Middle frontal gyrus (tissue), 1 donor: ENCODE results near the gene SLC1A2.
"Not testable (repeated sequence)": the region's sequence is repeated elsewhere in the genome, so short reads cannot be mapped to it uniquely, and the experiment has no call there.

Experiments
- DNase-seq: peaks from one replicate; pipeline ENCODE4 v3.0.0-alpha.2; 2015; ENCODE audit warnings: low spot score; ENCODE audit errors: extremely low spot score

SLC1A2 gene

DNA sequence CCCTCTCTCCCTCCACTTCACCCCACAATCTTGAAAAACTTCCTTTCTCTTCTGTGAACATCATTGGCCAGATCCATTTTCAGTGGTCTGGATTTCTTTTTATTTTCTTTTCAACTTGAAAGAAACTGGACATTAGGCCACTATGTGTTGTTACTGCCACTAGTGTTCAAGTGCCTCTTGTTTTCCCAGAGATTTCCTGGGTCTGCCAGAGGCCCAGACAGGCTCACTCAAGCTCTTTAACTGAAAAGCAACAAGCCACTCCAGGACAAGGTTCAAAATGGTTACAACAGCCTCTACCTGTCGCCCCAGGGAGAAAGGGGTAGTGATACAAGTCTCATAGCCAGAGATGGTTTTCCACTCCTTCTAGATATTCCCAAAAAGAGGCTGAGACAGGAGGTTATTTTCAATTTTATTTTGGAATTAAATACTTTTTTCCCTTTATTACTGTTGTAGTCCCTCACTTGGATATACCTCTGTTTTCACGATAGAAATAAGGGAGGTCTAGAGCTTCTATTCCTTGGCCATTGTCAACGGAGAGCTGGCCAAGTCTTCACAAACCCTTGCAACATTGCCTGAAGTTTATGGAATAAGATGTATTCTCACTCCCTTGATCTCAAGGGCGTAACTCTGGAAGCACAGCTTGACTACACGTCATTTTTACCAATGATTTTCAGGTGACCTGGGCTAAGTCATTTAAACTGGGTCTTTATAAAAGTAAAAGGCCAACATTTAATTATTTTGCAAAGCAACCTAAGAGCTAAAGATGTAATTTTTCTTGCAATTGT lies 188.1 kb downstream of the SLC1A2 start:
- DNase-seq = no peak

- no peak for DNase-seq
Observed at GRCh38 chr11:35230388-35230787, 189.0 kb downstream of the SLC1A2 start.

- no peak for DNase-seq
Observed at GRCh38 chr11:35228328-35228725, 191.0 kb downstream of the SLC1A2 start.

DNA sequence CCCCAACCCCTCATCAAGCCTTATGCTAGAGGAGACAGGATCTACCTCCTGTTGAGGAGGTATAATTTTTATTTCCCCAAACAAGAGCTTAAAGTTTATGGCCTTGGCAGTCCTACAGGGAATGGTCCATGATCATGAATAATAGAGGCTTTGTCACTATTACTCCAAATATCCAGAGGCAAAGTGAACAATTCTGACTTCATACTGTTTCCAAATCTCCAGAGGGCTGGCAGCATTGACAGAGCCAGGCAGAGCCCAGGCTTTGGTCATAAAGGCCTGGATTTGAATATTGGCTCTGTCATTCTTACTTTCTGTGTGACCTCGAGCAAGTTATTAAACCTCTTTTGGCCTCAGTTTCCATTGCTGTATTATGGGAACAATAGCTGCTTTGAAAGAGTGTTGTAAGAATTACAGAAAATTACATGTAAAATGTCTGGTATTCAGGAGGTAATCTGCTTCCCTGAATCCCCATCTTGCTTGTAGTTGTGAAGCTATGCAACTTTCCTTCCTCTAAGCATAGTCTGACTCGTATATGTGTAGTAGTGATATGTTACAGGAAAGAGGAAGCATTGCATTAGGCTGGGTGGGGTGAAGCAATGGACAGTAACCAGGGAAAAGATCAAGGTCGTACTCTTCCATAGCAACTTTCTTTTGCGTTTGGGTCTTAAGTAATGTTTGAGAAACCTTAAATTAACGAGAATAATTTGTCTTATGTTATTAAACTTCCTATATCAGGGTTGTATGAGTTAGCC lies 191.6 kb downstream of the SLC1A2 start:
- DNase-seq = no peak

GRCh38 chr11:35226756-35227155 lies 192.6 kb downstream of the SLC1A2 start:
- DNase-seq = not testable (repeated sequence)

DNA sequence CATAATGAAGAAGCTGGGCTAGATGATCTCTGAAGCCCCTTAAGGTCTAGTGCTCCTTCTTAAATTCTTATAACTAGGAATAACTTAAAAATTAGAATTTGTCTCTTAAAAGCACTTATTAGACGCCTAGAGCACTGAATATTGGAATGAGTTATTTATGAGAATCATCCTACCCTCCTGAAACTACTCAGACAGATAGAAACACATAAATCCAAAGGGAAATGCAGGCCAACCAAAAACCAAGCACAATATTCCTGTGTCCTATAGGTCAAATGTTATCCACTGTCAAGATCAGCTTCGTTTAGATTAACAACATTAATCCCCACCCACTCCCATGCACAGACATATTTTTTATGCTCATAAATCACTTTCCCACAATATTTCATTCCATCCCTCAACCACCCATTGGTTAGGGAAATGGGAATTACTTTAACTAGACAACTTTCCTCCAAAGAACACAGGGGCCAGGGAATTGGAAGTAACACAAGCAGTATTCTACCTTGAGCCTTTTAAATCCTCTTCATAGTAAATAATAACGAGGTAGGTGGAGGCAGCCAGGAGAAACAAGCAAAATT lies 193.3 kb downstream of the SLC1A2 start:
- DNase-seq = no peak

GRCh38 chr11:35223991-35224390 lies 195.4 kb downstream of the SLC1A2 start:
- DNase-seq = no peak

- no peak for DNase-seq
Observed at GRCh38 chr11:35223371-35223796, 196.0 kb downstream of the SLC1A2 start.

DNA sequence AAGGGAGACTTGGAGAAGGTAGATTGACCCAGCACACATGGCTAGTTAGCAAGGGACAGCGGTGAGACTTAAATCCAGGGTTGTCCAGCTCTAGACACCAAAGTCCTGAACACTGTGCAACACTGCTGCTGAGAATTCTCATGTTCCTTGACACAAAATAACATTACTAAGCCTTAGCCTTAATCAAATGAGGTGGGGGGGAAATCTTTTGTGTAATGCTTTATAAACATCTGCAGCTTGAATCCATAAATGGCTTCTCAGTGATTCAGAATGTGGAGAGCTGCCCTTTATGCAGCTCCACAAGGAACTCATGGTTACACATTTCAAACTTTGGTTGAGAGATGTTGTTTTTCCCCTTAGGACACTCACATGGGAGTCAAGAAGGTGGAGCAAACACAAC lies 200.4 kb downstream of the SLC1A2 start:
- no peak for DNase-seq

DNA sequence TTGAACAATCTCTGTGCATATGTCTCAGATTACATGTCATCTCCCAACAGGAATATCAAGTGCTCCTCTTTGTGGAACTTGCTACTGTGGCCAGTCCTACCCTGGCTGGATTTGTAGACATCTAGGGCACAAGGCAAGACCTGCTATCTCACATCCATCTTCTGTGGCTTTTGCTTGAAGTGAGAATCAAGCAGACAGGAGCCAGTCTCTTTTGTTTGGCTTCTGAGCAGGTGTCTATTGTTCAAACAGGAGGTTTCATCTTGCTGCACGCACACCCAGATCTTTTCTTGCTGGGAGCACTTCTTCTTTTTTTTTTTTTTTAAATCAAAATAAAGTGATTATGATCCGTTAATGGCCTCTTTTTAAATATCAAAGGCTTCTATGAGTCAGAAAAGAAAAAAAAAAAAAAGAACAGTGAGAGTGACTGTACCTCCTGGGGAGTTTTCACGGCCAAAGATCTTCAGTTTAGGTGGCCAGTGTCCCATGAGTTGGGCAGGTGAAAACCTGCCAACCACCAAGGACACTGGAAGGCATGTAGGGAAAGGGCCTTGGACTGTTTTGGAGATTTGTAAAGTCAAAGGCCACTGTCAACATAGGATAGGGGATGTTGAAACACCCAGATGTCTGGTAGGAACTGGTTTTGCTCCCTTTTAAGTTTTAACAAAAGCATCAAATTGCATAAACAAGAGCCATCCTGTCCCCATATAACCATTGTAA lies 202.2 kb downstream of the SLC1A2 start:
- no peak for DNase-seq

DNA sequence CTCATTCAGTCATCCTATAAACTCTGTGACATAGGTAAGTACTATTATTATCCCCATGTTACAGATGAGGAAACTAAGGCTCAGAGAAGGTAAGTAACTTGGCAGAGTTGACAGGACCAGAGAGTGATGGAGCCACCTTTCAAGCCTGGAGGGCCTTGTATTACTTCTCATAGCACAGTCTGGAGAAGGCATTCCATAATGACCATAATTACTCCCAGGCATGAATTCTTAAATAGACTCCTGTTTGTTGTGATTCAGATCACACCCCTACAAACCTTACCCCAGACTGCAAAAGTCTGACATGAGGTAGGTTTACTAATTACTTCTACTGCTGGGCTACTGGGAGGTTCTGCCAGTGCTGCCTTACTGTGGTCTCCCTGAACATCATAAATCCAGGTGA lies 203.4 kb downstream of the SLC1A2 start:
- DNase-seq = no peak

GRCh38 chr11:35214792-35215193 lies 204.6 kb downstream of the SLC1A2 start:
- DNase-seq = no peak

- DNase-seq = no peak
Observed at GRCh38 chr11:35214226-35214770, 205.1 kb downstream of the SLC1A2 start.

DNA sequence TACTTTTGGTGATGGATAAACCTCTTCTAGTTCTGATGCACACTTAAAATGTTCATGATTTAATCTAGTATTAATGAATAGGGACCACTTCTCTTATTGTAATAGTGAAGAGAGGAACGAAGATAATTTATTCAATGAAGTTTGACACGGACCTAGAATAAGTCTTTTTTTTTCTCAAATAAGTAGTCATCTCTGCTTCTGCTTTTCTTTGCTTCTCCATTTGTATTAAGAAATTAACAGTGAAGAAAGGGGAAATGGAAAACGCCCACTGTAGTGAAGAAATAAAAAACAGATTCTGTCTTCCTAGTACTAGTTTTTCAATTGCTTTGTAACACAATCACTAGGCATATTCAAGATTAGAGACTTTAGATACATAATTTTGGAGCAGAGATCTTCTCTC lies 207.4 kb downstream of the SLC1A2 start:
- DNase-seq = no peak

GRCh38 chr11:35210876-35211546 lies 208.3 kb downstream of the SLC1A2 start:
- DNase-seq = no peak

GRCh38 chr11:35208795-35209194 lies 210.6 kb downstream of the SLC1A2 start:
- DNase-seq = no peak

DNA sequence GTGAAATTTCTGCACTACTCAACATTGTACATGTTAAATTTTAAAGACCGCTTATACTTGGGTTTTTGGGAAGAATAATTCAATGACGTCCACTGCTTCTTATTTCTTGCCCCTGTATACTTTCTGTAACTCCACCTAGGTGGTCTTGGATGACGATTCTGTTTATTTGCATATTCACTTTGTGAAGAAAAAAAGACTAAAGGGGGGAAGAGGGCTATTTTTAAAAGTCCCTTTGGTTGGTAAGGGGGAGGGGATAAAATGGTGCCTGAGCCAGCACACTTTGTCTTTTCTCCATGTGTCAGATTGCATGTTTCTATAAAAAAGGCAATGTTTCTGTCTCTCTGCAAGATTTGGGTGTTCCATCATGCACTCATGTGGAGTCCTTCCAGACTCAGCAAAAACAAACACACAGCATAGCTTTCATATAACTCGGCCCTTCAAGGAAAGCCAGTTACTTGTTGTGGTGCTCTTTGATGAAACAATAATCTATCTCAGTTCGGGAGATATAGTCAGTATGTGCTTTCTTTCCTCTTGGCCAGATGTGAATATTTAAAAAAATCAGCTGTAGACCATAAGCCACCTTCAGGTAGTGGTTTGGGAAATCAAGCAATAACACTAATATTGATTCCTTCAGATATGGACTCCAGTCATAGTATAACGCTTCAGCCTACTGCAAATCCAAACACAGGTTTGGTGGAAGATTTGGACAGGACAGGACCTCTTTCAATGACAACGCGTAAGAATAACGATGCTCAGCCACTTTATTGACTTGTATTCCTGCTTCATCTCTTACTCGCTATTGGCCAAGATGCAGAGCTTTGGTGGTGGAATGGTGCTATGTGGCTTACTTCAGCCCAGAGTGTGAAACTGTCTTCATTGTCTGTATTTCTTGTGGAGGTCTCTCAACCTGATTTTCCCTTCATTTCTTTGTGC lies 211.6 kb downstream of the SLC1A2 start:
- no peak for DNase-seq

- DNase-seq = no peak
Observed at GRCh38 chr11:35206616-35207015, 212.7 kb downstream of the SLC1A2 start.

GRCh38 chr11:35204614-35205013 lies 214.7 kb downstream of the SLC1A2 start:
- no peak for DNase-seq
